HepG2 (cell line): ENCODE measurements around the gene TMEM214. TPM values are rescaled to one million over a fixed set of nuclear protein-coding genes. Genes with fewer than 3 reads are reported as not detected.

Experiments used
- CCDC6 ChIP-seq: sonication (generic); formaldehyde crosslinking; IDR thresholded peaks from 2 replicates; pipeline ENCODE4 v1.8.1; 2022; ENCODE audit warnings: mild to moderate bottlenecking, missing genetic modification reagents, moderate library complexity
- FOXC1 ChIP-seq: sonication (generic); formaldehyde crosslinking; IDR thresholded peaks from 2 replicates; pipeline ENCODE4 v1.8.0; 2022; ENCODE audit warnings: mild to moderate bottlenecking, missing genetic modification reagents, borderline replicate concordance
- KDM2A ChIP-seq: sonication (generic); formaldehyde crosslinking; IDR thresholded peaks from 2 replicates; pipeline ENCODE4 v1.4.0; 2020; ENCODE audit warnings: low read depth, missing genetic modification reagents, borderline replicate concordance
- KLF15 ChIP-seq: sonication (generic); formaldehyde crosslinking; IDR thresholded peaks from 2 replicates; pipeline ENCODE4 v1.8.1; 2023; ENCODE audit warnings: borderline replicate concordance, mild to moderate bottlenecking, inconsistent platforms, missing genetic modification reagents, mixed read lengths
- MYC ChIP-seq: sonication (generic); formaldehyde crosslinking; IDR thresholded peaks from 2 replicates; pipeline ENCODE4 v1.9.0; 2021; ENCODE audit warnings: missing genetic modification reagents, borderline replicate concordance
- NR3C1 ChIP-seq: sonication (generic); formaldehyde crosslinking; IDR thresholded peaks from 2 replicates; pipeline ENCODE4 v1.4.0; 2020; ENCODE audit warnings: missing genetic modification reagents
- XRCC5 ChIP-seq: fragments of 200-400 bp; formaldehyde crosslinking; optimal IDR thresholded peaks from 2 replicates; pipeline ENCODE3; 2017; ENCODE audit warnings: mild to moderate bottlenecking, low read length
- ZBTB3 ChIP-seq: sonication (generic); formaldehyde crosslinking; IDR thresholded peaks from 2 replicates; pipeline ENCODE4 v1.4.0; 2020; ENCODE audit warnings: low read depth, mild to moderate bottlenecking, moderate library complexity, missing genetic modification reagents, borderline replicate concordance
- ZNF335 ChIP-seq: sonication (generic); formaldehyde crosslinking; IDR thresholded peaks from 2 replicates; pipeline ENCODE4 v1.4.0; 2020; ENCODE audit warnings: missing genetic modification reagents
- ZNF496 ChIP-seq: sonication (generic); formaldehyde crosslinking; IDR thresholded peaks from 2 replicates; pipeline ENCODE4 v1.8.1; 2023; ENCODE audit warnings: mild to moderate bottlenecking, moderate library complexity, missing genetic modification reagents; ENCODE audit not compliant: insufficient replicate concordance
- polyA plus RNA-seq, 8 experiments: library from polyadenylated mRNA; depleted of rRNA in 3 of 8; stranded (reverse) in 7 of 8; unstranded in 1 of 8; fragments of >200 nt; fragmentation: Illumina TruSeq in 4 of 8; extraction: Trizol in 4 of 8; gene quantifications; 2 replicates each; pipeline versions ENCODE4 v1.2.1 to v1.2.3, GENCODE V29; 2011 to 2016; ENCODE audit warnings: low read depth in 4 of 8, missing spikeins in 1 of 8, mixed read lengths in 1 of 8; ENCODE audit not compliant: insufficient read depth in 1 of 8
- total RNA-seq, 5 experiments: library from RNA; depleted of rRNA; stranded (reverse); fragments of >200 nt; fragmentation: Illumina TruSeq; extraction: Trizol; gene quantifications; 2 replicates each; pipeline ENCODE4 v1.2.3, GENCODE V29; 2016; ENCODE audit warnings: low read depth in 1 of 5
- TF ChIP-seq, protein P1 (sequence below): sonication (generic); formaldehyde crosslinking; IDR thresholded peaks from 2 replicates; pipeline ENCODE4 v1.4.0; 2020; ENCODE audit warnings: missing genetic modification reagents, borderline replicate concordance
- TF ChIP-seq, protein P2 (sequence below): sonication (generic); formaldehyde crosslinking; conservative IDR thresholded peaks from 2 replicates; pipeline ENCODE4 v1.4.0; 2020; ENCODE audit warnings: mild to moderate bottlenecking, missing genetic modification reagents, moderate library complexity
- TF ChIP-seq, protein P3 (sequence below): IDR thresholded peaks from 2 replicates; pipeline ENCODE4 v1.6.1; 2016; ENCODE audit warnings: missing compliant biosample characterization, missing genetic modification reagents, borderline replicate concordance

The TMEM214 gene
- total and polyA plus RNA-seq, 2 of the 13 experiments (the other 11 are each of a cell fraction or from before 2014, with no cell fraction given), result 58.3 to 132 TPM

DNA sequence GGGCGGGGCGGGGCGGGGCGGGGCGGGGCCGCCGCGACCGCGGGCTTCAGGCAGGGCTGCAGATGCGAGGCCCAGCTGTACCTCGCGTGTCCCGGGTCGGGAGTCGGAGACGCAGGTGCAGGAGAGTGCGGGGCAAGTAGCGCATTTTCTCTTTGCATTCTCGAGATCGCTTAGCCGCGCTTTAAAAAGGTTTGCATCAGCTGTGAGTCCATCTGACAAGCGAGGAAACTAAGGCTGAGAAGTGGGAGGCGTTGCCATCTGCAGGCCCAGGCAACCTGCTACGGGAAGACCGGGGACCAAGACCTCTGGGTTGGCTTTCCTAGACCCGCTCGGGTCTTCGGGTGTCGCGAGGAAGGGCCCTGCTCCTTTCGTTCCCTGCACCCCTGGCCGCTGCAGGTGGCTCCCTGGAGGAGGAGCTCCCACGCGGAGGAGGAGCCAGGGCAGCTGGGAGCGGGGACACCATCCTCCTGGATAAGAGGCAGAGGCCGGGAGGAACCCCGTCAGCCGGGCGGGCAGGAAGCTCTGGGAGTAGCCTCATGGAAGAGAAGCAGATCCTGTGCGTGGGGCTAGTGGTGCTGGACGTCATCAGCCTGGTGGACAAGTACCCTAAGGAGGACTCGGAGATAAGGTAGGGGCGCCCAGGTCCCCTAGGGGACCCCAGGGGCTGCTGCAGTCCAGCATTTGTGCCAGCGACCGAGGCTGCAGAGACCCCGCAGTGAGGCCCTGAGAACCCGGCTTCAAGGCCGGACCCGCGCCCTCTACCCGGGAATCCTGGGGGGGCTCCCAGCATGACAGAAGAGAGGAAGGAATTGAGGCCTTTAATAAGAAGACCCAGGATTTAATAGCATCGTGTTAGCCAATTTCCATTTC, 54.2 kb downstream of the TMEM214 start, which contains the start of gene KHK (continued):
- peak; percentile 60; the same call in 1 of the 2 replicates for TF ChIP-seq KDM2A
- TF ChIP-seq KLF15, result 0 out of 2 replicates have a peak, but pooled peaks have one; percentile 27
- no peak for TF ChIP-seq NR3C1 (CRISPR knock-in tag)
- no peak; the same call in 1 of the 2 replicates for TF ChIP-seq CCDC6 (CRISPR knock-in tag)
- TF ChIP-seq, protein P1, sequence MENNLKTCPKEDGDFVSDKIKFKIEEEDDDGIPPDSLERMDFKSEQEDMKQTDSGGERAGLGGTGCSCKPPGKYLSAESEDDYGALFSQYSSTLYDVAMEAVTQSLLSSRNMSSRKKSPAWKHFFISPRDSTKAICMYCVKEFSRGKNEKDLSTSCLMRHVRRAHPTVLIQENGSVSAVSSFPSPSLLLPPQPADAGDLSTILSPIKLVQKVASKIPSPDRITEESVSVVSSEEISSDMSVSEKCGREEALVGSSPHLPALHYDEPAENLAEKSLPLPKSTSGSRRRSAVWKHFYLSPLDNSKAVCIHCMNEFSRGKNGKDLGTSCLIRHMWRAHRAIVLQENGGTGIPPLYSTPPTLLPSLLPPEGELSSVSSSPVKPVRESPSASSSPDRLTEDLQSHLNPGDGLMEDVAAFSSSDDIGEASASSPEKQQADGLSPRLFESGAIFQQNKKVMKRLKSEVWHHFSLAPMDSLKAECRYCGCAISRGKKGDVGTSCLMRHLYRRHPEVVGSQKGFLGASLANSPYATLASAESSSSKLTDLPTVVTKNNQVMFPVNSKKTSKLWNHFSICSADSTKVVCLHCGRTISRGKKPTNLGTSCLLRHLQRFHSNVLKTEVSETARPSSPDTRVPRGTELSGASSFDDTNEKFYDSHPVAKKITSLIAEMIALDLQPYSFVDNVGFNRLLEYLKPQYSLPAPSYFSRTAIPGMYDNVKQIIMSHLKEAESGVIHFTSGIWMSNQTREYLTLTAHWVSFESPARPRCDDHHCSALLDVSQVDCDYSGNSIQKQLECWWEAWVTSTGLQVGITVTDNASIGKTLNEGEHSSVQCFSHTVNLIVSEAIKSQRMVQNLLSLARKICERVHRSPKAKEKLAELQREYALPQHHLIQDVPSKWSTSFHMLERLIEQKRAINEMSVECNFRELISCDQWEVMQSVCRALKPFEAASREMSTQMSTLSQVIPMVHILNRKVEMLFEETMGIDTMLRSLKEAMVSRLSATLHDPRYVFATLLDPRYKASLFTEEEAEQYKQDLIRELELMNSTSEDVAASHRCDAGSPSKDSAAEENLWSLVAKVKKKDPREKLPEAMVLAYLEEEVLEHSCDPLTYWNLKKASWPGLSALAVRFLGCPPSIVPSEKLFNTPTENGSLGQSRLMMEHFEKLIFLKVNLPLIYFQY (CRISPR knock-in tag), result peak; percentile 76
- no peak for TF ChIP-seq ZNF496
- peak; percentile 14 for TF ChIP-seq XRCC5
- TF ChIP-seq ZNF335, result 0 out of 2 replicates have a peak, but pooled peaks have one; percentile 52
- peak; percentile 67 for TF ChIP-seq MYC (CRISPR knock-in tag)
- peak; percentile 62; the same call in 1 of the 2 replicates for TF ChIP-seq FOXC1 (CRISPR knock-in tag)
- TF ChIP-seq, protein P2, sequence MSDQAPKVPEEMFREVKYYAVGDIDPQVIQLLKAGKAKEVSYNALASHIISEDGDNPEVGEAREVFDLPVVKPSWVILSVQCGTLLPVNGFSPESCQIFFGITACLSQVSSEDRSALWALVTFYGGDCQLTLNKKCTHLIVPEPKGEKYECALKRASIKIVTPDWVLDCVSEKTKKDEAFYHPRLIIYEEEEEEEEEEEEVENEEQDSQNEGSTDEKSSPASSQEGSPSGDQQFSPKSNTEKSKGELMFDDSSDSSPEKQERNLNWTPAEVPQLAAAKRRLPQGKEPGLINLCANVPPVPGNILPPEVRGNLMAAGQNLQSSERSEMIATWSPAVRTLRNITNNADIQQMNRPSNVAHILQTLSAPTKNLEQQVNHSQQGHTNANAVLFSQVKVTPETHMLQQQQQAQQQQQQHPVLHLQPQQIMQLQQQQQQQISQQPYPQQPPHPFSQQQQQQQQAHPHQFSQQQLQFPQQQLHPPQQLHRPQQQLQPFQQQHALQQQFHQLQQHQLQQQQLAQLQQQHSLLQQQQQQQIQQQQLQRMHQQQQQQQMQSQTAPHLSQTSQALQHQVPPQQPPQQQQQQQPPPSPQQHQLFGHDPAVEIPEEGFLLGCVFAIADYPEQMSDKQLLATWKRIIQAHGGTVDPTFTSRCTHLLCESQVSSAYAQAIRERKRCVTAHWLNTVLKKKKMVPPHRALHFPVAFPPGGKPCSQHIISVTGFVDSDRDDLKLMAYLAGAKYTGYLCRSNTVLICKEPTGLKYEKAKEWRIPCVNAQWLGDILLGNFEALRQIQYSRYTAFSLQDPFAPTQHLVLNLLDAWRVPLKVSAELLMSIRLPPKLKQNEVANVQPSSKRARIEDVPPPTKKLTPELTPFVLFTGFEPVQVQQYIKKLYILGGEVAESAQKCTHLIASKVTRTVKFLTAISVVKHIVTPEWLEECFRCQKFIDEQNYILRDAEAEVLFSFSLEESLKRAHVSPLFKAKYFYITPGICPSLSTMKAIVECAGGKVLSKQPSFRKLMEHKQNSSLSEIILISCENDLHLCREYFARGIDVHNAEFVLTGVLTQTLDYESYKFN, result peak; percentile 29; the same call in 1 of the 2 replicates
- TF ChIP-seq, protein P3, sequence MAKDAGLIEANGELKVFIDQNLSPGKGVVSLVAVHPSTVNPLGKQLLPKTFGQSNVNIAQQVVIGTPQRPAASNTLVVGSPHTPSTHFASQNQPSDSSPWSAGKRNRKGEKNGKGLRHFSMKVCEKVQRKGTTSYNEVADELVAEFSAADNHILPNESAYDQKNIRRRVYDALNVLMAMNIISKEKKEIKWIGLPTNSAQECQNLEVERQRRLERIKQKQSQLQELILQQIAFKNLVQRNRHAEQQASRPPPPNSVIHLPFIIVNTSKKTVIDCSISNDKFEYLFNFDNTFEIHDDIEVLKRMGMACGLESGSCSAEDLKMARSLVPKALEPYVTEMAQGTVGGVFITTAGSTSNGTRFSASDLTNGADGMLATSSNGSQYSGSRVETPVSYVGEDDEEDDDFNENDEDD, result no peak
- TF ChIP-seq ZBTB3 (CRISPR knock-in tag), result no peak
